Lung (tissue), 12 donors: ENCODE results near the gene APH1B. TPM values are rescaled to one million over a fixed set of nuclear protein-coding genes. Genes with fewer than 3 reads are reported as not detected.

Experiments
- ATAC-seq: fragments of 200-7000 bp; cut with Tn5 transposase; one replicate; pipeline ENCODE4 v1.9.1; 2020; ENCODE audit warnings: moderate number of reproducible peaks; ENCODE audit not compliant: insufficient read depth, low FRiP score
- DNase-seq, 3 donors: peaks; one replicate each; pipeline ENCODE4 v3.0.0-alpha.2; 2013 to 2017
- H3K27ac ChIP-seq, 2 donors: one replicate each; pipeline ENCODE4 v1.5.1; 2013; ENCODE audit warnings: mild to moderate bottlenecking in 2 of 2, moderate library complexity in 2 of 2, control low read depth in 1 of 2, inconsistent platforms in 1 of 2, low read depth in 1 of 2, low read length in 1 of 2
- H3K27me3 ChIP-seq, 3 donors: one replicate each; pipeline ENCODE4 v1.5.1; 2013; ENCODE audit warnings: low read length in 2 of 3; ENCODE audit not compliant: control insufficient read depth in 3 of 3, insufficient read depth in 3 of 3
- H3K36me3 ChIP-seq, 4 donors: one replicate each; pipeline ENCODE4 v1.5.1; 2013; ENCODE audit warnings: low read length in 4 of 4, mild to moderate bottlenecking in 1 of 4, moderate library complexity in 1 of 4; ENCODE audit not compliant: control insufficient read depth in 4 of 4, insufficient read depth in 4 of 4
- H3K4me1 ChIP-seq, 5 donors: one replicate each; pipeline ENCODE4 v1.5.1; 2013; ENCODE audit warnings: low read length in 5 of 5, mild to moderate bottlenecking in 2 of 5, moderate library complexity in 1 of 5; ENCODE audit not compliant: control insufficient read depth in 5 of 5, insufficient read depth in 5 of 5
- H3K4me3 ChIP-seq: one replicate; pipeline ENCODE4 v1.5.1; 2013; ENCODE audit warnings: mild to moderate bottlenecking, control low read depth, moderate library complexity
- H3K9ac ChIP-seq, 2 donors: one replicate each; pipeline ENCODE4 v1.5.1; 2013; ENCODE audit warnings: low read length in 2 of 2, control low read depth in 1 of 2; ENCODE audit not compliant: insufficient read depth in 1 of 2
- H3K9me3 ChIP-seq, 4 donors: one replicate each; pipeline ENCODE4 v1.5.1; 2013; ENCODE audit warnings: low read length in 3 of 4, mild to moderate bottlenecking in 1 of 4, moderate library complexity in 1 of 4; ENCODE audit not compliant: control insufficient read depth in 4 of 4, insufficient read depth in 3 of 4
- CTCF ChIP-seq: IDR thresholded peaks from 2 replicates; pipeline ENCODE4 v1.5.1; 2012; ENCODE audit warnings: mild to moderate bottlenecking; ENCODE audit errors: control extremely low read depth, extremely low read depth
- WGBS, 2 donors: extraction: QIAGEN DNeasy Blood & Tissue Kit; methylation state at CpG; one replicate each; pipeline ENCODE4 v1.1.7; 2013; 5-methylcytosine and 5-hydroxymethylcytosine counted together
- polyA plus RNA-seq, 2 donors: library from polyadenylated mRNA; stranded (reverse); fragments of 200-250 nt; gene quantifications; one replicate each; pipeline ENCODE4 v1.2.1, GENCODE V29; 2013
- total RNA-seq, 2 donors: library from RNA; depleted of rRNA in 1 of 2; stranded (reverse); fragments of >200 nt in 1 of 2; gene quantifications; one replicate each; pipeline ENCODE4 v1.2.1, GENCODE V29; 2014 to 2021
- donor health status: control.
- donor health status: control.
- donor health status: Bipolar disorder and iron deficiency.
- donor health status: healthy.
- donor health status: DM: yes; HTN: yes; CAD: no.

APH1B gene
- total and polyA plus RNA-seq, 4 donors = 17.5 to 29.9 (median 21.9) TPM

- Histone ChIP-seq H3K9me3 (no peaks in the 10 kb centered on the region), H3K27me3 (no peaks in the 10 kb centered on the region), H3K4me1 (no peaks in the 10 kb centered on the region), H3K4me3 (no peak overlapping the region), H3K36me3 (no peaks in the 10 kb centered on the region), H3K27ac (no peak overlapping the region), H3K9ac (no peak overlapping the region)
- 93 to 95% methylated on average over 29 of the region's 29 CpGs for WGBS, 2 donors
- no peak for TF ChIP-seq CTCF
- DNase-seq (no peak), ATAC-seq (no peak)
Observed at GRCh38 chr15:63321462-63321861, 44.1 kb downstream of the APH1B start.

GRCh38 chr15:63322541-63322940, 45.1 kb downstream of the APH1B start:
- Histone ChIP-seq H3K27ac (no peak overlapping the region), H3K36me3 (no peaks in the 10 kb centered on the region), H3K9me3 (no peaks in the 10 kb centered on the region), H3K4me3 (no peak overlapping the region), H3K27me3 (no peaks in the 10 kb centered on the region), H3K4me1 (no peaks in the 10 kb centered on the region), H3K9ac (no peak overlapping the region)
- ATAC-seq (no peak), DNase-seq (peak; percentile 15 to 38 (median 30))
- no peak for TF ChIP-seq CTCF
- WGBS, 2 donors = 35 to 41% methylated on average over 4 of the region's 4 CpGs

- 85 to 91% methylated on average over 9 of the region's 9 CpGs for WGBS, 2 donors
- Histone ChIP-seq H3K27ac (no peak overlapping the region), H3K9ac (no peak overlapping the region), H3K9me3 (no peaks in the 10 kb centered on the region), H3K4me1 (no peaks in the 10 kb centered on the region), H3K4me3 (no peak overlapping the region), H3K27me3 (no peaks in the 10 kb centered on the region), H3K36me3 (no peaks in the 10 kb centered on the region)
- no peak for ATAC-seq
- no peak for TF ChIP-seq CTCF
- no peak for DNase-seq
Observed at GRCh38 chr15:63323798-63324563, 46.6 kb downstream of the APH1B start.

GRCh38 chr15:63324770-63325169, 47.4 kb downstream of the APH1B start:
- H3K36me3 ChIP-seq = no peaks in the 10 kb centered on the region
- H3K4me1 ChIP-seq = no peaks in the 10 kb centered on the region
- ATAC-seq (no peak), DNase-seq (no peak)
- no peak overlapping the region for H3K27ac ChIP-seq
- H3K27me3 ChIP-seq = no peaks in the 10 kb centered on the region
- H3K4me3 ChIP-seq = no peak overlapping the region
- WGBS, 2 donors = 95% methylated on average over 7 of the region's 7 CpGs
- H3K9me3 ChIP-seq = no peaks in the 10 kb centered on the region
- no peak for TF ChIP-seq CTCF
- H3K9ac ChIP-seq = no peak overlapping the region
